HG03280 (cell line): Measurements from ENCODE around the gene DRD4.

Source experiments
- ATAC-seq: cut with Tn5 transposase; IDR thresholded peaks from one replicate; pipeline ENCODE4 v1.9.1; 2021; ENCODE audit warnings: mild to moderate bottlenecking, moderate library complexity; ENCODE audit not compliant: unreplicated experiment

The DRD4 gene

GRCh38 chr11:636511-637332 lies at the start of gene DRD4:
Gene DRD4, plus strand, starts transcription at chr11:637269. Its CDS starts 36 bp downstream, at chr11:637305.
- ATAC-seq, result no peak

- ATAC-seq, result no peak
These were observed 49.5 kb upstream of the DRD4 start for GRCh38 chr11:587546-587945.

- ATAC-seq, result no peak
These were observed 49.1 kb upstream of the DRD4 start for GRCh38 chr11:587978-588380.

DNA sequence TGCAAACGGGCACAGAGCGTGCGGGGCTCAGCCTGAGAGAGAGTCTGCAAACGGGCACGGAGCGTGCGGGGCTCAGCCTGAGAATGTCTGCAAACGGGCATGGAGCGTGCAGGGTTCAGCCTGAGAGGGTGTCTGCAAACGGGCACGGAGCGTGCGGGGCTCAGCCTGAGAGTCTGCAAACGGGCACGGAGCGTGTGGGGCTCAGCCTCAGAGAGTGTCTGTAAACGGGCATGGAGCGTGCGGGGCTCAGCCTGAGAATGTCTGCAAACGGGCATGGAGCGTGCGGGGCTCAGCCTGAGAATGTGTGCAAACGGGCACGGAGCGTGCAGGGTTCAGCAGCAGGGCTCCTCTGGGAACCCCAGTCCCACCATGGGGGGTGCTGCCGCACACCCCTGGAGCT lies 47.3 kb upstream of the DRD4 start:
- no peak for ATAC-seq

- no peak for ATAC-seq
These were observed 46.1 kb upstream of the DRD4 start for GRCh38 chr11:590997-591396.

DNA sequence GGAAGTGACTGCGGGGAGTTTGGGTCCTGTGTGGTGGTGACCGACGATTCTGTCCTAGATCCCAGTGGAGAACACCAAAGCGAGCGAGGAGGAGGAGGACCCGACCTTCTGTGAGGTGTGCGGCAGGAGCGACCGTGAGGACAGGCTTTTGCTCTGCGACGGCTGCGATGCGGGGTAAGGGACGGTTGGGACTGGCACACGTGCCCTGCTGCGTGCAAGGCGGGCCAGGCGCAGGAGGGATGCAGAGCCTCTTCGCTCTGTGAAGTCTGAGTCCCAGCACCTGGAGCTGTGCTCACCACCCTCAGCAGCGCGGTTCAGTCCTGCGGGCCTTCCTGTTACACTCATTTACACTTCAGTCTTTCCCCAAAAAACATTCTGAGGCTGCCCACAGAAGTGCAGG lies 44.6 kb upstream of the DRD4 start:
- ATAC-seq, result no peak

- ATAC-seq, result no peak
These were observed 44.2 kb upstream of the DRD4 start for GRCh38 chr11:592918-593317.

DNA sequence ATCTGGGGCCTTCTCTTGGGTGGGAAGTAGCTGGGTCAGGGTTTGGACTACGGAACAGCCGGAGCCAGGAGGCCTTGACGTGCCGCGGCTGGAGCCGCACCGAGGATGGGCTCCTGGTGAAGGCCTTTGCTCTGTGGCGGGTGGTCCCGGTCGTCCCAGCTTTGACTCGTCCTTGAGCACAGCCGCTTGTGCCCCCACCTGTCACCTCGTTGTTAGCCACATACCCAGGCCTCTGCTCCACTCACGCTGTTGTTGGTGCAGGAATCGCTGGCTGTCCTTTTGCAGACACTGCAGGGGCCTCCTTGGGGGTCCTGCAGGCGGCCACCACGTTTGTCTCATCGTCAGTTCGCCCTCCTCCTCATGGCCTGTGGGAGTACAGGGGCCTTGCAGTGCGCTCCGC lies 43.7 kb upstream of the DRD4 start:
- ATAC-seq, result no peak

DNA sequence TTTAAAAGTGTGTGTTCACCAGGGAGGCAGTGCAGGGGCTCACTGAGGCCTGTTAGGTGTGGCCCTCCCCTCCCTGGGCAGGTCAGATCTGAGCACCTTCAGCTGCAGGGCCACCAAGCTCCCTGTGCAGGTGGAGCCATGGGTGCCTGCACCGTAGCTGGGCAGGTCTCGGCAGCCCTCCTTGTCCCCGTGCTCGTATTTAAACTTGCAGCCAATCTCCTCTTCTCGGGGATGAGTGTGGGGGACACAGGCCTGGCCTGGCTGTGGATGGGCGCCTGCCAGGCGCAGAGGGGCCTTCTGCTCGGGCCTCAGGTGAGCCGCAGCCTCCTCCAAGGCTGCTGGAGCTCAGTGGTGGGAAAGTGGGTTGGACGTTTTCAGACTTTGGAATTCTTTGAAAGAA lies 41.7 kb upstream of the DRD4 start:
- no peak for ATAC-seq

DNA sequence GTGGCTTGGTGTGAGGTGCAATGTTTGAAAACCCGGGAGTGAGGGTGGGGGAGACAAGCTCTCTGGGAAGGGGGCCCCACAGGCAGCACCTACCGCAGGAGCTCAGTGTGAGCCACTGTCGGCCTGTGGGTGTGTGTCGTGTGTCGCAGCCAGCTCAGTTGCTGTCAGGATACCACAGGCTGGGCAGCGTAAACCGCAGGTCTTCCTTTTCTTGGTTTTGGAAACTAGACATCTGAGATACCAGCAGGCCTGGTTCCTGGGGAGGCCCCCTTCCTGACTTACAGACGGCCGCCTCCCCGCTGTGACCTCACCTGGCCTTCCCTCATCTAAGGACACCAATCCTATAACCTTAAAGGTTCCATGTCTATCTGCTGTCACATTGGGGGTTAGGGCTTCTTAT lies 40.7 kb upstream of the DRD4 start:
- no peak for ATAC-seq

DNA sequence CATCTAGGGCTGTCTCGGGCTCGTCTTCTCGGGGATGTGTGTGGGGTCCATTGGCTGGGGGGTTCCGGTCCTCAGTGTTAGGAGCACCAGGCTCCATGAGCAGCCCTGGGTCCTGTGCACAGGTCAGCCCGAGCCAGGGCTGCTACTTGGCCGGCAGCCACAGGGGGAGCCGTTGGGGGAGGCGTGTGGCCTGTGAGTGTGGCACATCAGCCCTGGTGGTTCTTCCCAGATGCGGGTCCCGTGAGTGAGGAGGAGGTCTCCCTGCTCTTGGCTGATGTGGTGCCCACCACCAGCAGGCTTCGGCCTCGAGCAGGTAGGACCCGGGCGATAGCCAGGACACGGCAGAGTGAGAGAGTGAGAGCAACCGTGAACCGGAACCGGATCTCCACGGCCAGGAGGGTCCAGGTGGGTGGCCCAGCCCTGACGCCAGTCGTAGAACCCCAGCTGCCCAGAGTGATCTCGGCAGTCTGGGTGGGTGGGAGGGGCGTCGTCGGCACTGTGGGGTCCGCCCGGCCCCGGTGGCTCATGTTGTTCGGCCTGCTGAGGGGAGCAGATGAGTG lies 39.8 kb upstream of the DRD4 start:
- ATAC-seq, result no peak

DNA sequence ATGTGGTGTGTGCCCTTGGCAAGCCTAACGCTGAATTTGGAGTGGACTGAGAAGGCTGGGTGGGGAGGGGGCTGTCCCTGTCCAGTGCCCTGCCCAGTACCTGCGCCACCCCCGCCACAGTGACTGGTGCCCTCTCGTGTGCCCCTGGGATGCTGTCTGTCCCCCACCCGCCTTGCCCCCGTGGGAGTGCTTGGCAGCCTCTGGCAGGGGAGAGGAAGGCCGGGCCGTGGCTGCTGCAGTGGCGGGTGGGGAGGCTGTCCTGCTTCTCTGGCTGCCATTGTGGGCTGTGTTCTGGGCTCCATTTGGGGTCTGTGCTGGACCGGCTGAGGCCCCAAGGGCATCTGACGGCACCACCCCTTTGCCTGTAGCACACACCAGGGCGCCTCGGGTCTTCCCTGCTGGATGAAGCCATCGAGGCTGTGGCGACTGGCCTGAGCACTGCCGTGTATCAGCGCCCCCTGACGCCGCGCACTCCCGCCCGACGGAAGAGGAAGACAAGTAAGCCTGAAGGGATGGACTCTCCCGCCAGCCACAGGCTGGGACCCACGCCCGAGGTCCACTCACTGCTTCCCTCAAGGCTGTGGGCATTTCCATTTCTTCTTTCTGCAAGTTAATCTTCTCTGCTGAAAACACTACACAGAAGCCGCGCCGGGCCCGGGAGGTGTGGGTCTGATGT lies 38.9 kb upstream of the DRD4 start:
- ATAC-seq, result no peak

DNA sequence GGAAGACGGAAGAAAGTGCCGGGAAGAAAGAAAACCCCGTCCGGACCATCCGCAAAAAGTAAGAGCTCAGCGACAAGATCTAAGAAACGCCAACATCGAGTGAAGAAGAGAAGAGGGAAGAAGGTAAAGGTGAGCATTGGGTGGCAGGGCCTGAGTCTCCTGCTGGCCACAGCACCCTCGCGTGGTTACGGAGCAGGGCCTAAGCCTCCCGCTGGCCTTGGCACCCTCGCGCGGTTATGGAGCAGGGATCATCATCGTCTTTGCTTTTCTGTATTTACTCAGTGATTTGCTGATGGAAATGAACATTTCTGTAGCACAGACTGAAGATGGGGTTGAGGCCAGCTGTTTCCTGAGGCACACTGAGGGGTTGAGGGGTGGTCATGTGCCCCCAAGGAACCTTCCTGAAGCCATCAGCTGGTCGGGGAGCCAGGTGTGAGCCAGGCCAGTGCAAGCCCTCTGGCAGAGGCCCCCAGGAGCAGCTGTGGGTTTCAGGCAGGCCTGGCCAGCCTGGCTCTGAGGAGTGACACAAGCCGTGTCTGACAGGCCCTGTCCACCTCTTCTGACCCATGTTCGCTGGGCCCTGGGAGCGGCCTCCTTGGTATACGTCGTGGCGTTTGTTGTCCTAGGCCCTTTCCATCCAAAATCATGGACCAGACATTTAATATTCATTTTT lies 35.4 kb upstream of the DRD4 start:
- no peak for ATAC-seq

GRCh38 chr11:603154-603553 lies 33.9 kb upstream of the DRD4 start:
- ATAC-seq, result no peak

DNA sequence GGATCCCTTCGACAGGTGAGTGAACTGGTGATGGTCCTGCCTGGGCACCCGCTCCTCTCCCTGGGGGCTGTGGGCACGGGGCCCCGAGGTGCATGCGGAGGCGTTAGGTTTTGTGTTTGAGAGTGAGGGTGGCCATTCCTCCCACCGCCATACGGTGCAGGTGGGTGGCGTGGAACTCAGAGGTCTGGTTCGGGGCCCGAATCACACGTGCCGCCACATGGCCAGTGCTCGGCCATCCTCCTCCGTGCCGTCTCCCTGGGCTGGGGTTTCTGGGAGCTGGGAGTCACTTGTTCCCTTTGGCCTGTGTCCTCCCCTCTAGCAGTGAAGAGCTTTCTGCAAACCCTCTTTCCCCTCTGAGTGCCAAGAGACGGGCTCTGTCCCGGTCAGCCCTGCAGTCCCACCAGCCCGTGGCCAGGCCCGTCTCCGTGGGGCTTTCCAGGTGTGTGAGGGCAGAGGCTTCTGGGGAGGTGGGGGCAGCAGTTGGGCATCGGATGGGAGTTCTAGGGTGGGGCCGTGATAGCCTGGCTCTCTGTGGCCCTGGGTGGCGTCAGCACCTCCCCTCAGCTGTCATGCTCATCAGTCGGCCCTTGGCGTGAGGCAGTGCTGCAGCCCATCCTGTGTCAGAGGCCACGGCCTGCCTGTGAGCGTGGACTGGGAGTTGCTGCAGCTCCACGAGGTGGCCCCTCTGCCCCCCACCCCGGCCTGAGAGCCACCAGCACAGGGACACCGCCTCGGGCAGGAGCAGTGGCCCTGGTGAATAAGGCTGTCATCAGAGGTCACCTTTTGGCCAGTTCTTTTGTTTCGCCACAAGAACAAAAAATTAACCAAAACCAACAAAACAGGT lies 31.6 kb upstream of the DRD4 start:
- no peak for ATAC-seq

- ATAC-seq, result no peak
These were observed 30.8 kb upstream of the DRD4 start for GRCh38 chr11:606245-606644.

GRCh38 chr11:607020-607780 lies 29.9 kb upstream of the DRD4 start:
- ATAC-seq, result no peak

DNA sequence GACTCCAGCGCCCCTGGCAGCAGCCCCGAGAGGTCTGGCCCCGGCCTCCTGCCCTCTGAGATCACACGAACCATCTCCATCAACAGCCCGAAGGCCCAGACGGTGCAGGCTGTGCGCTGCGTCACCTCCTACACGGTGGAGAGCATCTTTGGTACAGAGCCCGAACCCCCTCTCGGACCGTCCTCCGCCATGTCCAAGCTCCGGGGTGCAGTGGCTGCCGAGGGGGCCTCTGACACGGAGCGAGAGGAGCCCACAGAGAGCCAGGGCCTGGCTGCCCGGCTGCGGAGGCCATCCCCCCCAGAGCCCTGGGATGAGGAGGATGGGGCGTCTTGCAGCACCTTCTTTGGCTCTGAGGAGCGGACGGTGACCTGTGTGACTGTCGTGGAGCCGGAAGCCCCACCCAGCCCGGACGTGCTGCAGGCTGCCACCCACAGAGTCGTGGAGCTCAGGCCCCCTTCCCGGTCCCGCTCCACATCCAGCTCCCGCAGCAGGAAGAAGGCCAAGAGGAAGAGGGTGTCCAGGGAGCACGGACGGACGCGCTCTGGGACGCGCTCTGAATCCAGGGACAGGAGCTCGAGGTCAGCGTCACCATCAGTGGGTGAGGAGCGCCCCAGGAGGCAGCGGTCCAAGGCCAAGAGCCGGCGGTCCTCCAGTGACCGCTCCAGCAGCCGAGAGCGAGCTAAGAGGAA lies 29.0 kb upstream of the DRD4 start:
- ATAC-seq, result no peak

DNA sequence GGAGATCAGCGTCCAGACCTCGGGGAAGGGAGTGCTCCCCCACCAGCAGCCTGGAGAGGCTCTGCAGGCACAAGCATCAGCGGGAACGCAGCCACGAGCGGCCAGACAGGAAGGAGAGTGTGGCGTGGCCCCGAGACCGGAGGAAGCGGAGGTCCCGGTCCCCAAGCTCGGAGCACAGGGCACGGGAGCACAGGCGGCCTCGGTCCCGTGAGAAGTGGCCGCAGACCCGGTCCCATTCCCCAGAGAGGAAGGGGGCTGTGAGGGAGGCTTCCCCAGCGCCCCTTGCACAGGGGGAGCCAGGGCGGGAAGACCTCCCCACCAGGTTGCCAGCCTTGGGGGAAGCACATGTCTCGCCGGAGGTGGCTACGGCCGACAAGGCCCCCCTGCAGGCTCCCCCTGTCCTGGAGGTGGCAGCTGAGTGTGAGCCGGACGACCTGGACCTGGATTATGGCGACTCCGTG lies 28.2 kb upstream of the DRD4 start:
- no peak for ATAC-seq
